Muscle of back (tissue), 13 donors: ENCODE results near the gene NDST4. TPM values are rescaled to one million over a fixed set of nuclear protein-coding genes. Genes with fewer than 3 reads are reported as not detected.

Experiments
- DNase-seq, 3 donors: peaks; one replicate each; pipeline versions ENCODE4 v3.0.0 to v3.0.0-alpha.2; 2013
- long read RNA-seq, 9 donors: transcript quantifications; one replicate each; lab custom pipeline, GENCODE V29; 2026
- polyA plus RNA-seq, 10 donors: library from polyadenylated mRNA; unstranded; fragments of 120-200 nt; gene quantifications; one replicate each; pipeline ENCODE4 v1.2.1, GENCODE V29; 2013; ENCODE audit not compliant: insufficient read length in 10 of 10

NDST4 gene
- polyA plus RNA-seq: 1 to 10 TPM in 6 of 10 donors, under 1 TPM in 4; 0.79 to 1.8 (median 1.1) TPM
- long read RNA-seq, donor 1: 0 reads
- long read RNA-seq, donor 2: 0 reads
- long read RNA-seq, donor 3: 0 reads
- long read RNA-seq, donor 4: 0 reads
- long read RNA-seq, donor 5: 0 reads
- long read RNA-seq, donor 6: 0 reads
- long read RNA-seq, donor 7: 0 reads
- long read RNA-seq, donor 8: 0 reads
- long read RNA-seq, donor 9: 0 reads

DNA sequence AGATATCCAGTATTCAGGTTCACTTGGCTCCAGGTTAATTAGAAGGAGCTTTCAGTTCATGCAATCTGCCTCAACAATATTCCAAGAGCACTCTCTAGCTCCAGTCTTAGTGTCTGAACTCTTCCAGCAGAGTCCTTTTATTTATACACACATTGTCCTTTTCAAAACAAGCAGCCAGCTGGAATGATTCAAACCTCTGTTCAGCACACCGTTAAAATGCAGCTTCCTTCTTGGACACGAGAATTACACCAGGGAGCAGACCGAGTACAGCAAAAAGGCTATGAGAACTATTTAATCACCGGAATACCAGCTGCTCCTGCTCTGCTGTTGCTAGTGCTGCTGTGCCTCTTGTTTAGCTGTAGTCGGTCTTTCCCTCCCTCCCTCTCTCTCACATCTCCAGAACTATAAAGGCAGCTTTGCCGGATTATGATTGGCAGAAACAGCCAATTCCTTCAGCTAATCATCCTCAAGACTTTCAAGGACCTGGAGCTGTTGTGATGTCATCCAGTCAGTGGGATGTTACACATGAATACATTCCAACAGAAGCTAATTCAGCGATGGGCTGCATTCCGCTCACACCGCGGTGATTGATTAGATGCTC lies at the start of gene NDST4:
Gene NDST4 (minus strand): TSS at position 115 of the 601 bp plus-strand sequence. CDS start 36,584 bp downstream, outside the sequence.
- peak; percentile 54 to 88 (median 62) for DNase-seq

GRCh38 chr4:115159141-115159540 lies 45.7 kb upstream of the NDST4 start:
- no peak for DNase-seq

- no peak for DNase-seq
These were observed 44.9 kb upstream of the NDST4 start for GRCh38 chr4:115158296-115158695.

- DNase-seq: no peak
These were observed 41.4 kb upstream of the NDST4 start for GRCh38 chr4:115154826-115155225.

DNA sequence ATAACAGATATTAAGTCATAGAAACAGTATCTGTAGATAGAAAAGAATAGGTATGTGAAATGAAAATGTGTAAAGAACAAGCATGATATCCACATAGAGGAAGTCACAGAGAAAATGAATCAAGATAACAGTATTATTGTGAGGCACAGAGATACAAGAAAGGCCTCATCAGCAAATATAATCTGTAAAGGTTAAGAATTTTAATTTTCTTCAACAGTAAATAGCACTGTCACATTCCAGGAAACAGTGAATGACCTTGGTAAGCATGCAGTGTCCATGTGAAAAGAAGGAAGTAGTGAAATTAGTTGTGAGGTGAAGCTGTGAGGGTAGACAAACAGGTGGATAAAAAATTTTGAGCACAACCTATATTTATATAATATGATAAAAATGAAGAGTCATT lies 39.5 kb upstream of the NDST4 start:
- no peak for DNase-seq

GRCh38 chr4:115152081-115152480 lies 38.7 kb upstream of the NDST4 start:
- DNase-seq: no peak

GRCh38 chr4:115149106-115149505 lies 35.7 kb upstream of the NDST4 start:
- no peak for DNase-seq

DNA sequence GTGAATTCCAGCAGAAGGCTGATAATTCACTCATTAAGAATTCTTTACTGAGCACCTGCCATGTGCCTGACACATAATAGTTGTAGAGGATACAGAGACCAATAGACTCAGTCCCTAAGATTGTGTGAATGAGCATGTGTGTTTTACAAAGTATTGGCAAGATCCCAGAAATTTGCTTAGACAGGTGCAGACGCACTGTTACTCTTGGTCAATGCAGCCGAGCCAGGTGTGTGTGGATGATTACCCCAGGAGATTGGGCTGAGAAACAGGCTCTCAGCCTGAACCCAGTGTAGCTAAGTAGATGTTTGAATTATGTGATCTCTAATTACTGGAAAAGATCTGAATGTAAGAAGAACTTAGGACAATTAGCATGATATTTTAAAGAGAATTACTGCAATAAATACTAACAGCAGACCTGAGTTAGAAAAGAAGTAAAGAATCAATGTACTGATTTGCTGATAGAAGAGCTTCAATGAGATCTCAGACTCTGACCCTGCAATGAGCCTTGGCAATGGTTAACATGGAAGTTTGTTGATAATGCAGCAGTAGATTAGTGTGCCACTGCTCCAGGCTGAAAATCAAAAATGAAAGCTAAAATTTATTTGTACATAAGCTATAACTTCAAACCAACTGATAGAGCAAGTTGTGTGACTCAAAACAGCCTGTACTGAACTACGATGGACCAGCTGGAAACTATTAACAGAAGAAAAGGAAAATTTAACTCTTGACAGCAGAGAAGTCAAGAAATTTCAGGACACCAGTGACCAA lies 32.2 kb upstream of the NDST4 start:
- DNase-seq: peak in 1 of 3 donors; percentile 17

- DNase-seq: no peak
These were observed 14.6 kb upstream of the NDST4 start for GRCh38 chr4:115128037-115128436.

DNA sequence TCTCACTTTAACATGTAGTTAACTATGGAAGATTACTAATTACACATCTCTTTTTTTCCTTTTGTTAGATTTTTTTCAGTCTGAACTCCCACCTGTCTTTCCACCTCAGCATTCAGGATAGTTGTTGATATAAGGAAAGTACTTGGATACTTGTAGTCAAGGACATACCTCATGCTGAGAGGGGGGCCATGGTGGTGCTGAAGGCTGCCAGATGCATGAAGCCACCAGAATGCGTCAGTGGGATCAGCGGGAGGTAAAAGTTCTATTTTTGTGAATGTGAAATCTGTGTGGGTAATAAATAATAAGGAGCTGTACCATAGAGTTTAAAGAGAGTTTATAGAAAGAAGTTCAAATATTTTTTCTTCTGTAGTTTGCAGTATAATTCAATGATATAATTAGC lies 13.1 kb upstream of the NDST4 start:
- no peak for DNase-seq

DNA sequence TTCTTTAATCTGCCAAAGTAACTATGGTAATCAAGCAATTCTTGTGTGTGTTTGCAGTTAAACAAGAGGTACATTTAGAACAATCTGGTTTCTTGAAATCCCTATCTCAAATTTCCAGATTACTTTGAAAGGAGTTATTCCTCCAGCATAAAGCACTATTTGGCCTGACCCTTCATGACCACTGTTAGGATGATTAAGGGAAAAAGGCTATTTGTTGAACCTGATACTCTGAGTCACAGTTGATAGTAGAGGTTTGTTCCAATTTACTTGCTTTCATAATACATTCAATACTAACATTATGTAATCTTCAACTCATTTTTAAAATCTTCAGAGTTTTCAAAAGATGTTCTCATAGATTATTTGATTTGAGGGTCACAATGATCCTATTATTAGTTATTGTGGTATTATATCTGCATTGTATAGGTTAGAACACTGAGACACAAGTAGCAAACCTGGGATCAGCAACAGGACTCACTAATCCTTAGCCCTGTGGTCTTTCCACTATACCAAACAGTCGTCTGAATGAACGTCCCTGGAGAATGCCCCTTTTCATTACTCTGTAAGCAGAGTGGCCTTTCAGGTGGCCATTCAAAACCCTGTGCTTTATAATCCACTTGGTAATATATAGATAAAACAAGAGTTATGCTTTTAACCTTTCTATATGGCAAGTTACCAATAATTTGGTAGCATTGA lies 8.1 kb upstream of the NDST4 start:
- no peak for DNase-seq

DNA sequence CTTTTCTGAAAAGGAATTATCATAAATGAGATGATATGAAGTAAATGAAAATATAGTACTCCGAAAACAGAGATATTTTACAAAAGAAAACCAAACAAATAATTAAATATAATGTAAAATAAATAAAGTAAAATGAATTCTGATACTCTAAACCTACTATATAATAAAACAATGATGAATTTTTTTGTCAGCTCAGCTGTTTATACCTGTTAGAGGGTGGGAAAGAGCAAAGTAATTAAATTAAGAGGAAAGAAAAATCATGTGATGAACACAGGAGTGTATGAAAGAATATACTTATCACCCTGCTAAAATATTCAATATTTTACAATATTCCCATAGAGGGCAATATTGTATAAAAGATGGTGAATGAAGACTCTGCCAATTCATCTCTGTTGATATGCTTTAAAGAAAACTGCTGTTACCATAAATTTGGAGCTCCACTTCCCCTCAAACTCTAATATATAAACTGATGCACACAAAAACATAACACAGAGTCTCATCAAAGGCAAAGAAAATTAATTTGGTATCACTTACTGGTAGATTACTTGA lies 6.5 kb upstream of the NDST4 start:
- DNase-seq: no peak

DNA sequence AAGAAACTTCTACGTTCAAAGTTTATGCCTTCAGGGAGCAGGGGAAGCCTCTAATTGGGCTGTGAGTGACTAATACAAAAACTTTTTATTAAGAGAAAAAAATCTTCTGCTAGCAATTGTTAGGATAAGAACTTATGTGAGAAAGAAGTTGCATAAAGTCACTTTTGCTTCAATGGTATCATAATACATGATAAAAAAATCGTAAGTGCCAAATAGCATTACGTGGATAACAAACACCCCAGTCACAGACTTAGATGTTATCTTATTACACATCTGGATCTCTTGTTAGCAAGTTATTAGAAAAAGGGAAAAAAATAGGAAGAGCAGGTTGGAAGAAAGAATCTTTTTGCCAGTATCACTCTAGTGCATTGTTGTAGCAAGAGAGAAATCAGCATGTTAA lies 4.2 kb upstream of the NDST4 start:
- DNase-seq: no peak

- DNase-seq: peak; percentile 59 to 81 (median 63)
These were observed 2.9 kb downstream of the NDST4 start for GRCh38 chr4:115110191-115111181.

GRCh38 chr4:115108850-115109249 lies 4.6 kb downstream of the NDST4 start:
- DNase-seq: no peak

DNA sequence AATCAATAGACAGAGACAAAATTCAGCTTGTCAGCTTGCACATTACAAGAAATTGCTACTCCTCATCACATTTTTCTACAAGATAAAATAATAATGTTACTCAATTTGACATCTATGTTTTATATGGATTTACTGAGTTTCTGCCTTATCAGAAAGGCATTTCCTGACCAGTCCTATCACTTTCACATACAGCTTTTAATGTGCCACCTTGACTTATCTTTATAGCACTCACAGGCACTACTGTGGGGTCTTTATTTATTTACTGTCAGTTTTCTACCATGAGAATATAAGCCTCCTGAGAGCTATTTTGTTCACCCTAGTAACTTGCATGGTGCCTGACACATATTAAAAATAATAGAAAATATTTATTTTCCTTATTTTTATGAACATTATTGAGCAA lies 6.0 kb downstream of the NDST4 start:
- no peak for DNase-seq

GRCh38 chr4:115101675-115102074 lies 11.7 kb downstream of the NDST4 start:
- no peak for DNase-seq

DNA sequence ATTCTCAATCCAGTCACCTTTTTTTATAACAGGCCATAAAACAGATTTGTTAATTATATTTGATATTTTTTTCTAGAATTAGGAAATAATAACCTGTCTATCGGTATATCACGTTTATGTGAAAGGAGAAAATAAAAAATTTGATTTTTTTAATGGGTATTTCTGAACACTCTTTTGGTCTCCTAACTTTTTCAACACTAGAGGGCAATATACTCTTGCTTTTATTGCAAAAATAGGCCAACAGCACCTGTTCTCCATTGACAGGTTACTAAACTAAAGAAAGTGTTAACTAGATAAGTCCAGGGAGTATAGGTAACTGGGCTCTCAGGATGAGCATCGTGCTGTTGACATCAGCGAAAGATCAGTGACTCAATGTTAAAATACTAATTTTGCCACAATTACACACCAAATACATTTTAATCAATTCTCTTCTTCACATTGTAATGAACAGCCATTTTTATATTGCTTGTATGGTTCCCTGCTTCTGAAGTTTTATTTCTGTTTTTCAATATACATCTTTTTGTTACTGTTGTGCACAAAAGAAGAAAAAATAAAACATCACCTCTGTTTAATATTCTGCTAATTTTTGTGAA lies 22.8 kb downstream of the NDST4 start:
- DNase-seq: peak in 2 of 3 donors; percentile 7 to 26

- no peak for DNase-seq
These were observed 30.8 kb downstream of the NDST4 start for GRCh38 chr4:115082633-115083032.

- DNase-seq: no peak
These were observed 36.7 kb downstream of the NDST4 start for GRCh38 chr4:115076691-115077090.
